Measurements from ENCODE around the gene EXTL1. TPM values are rescaled to one million over a fixed set of nuclear protein-coding genes. Genes with fewer than 3 reads are reported as not detected.

EXTL1 gene
- total and polyA plus RNA-seq, 2 of the 4 experiments (the other 2 are of a cell fraction): 0.90 to 5.2 TPM

DNA sequence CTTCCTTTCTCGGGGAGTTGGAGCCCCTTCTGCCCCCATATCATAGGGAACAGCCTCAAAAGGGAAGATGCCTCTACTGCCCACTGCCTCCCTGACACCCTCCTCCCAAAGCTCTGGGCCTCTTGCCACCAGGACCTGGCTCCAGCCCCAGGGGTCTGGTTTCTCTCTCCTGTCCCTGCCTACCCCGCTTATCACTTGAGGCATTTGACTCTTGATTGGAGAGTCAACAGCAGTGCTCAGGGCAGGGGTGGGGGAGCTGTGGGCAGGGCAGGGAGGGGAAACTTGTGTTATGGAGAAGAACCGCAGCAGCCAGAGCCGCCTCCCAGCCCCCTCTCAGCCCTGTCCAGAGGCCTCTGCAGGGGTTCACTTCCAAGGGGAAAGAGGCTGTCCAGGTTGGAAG, 45.3 kb downstream of the EXTL1 start:
- Histone ChIP-seq H4K5ac (ENCODE audit: low read depth, low read length) (no peak overlapping the region), H2BK15ac (ENCODE audit: low read depth, low read length) (no peak overlapping the region), H3K27ac (ENCODE audit: insufficient read depth, low read length) (no peak overlapping the region), H4K91ac (ENCODE audit: insufficient read depth, low read depth, low read length) (no peak overlapping the region), H3K4me2 (ENCODE audit: low read depth, low read length) (no peak overlapping the region), H3K27me3 (ENCODE audit: control insufficient read depth, insufficient read depth, low read length) (peaks cover 67% of the 10 kb centered on the region), H2AK9ac (replicated peaks; ENCODE audit: low read depth, low read length, poor library complexity) (no peak overlapping the region), H3K14ac (replicated peaks; ENCODE audit: low read depth, low read length) (no peak overlapping the region), H2AFZ (replicated peaks; ENCODE audit: low read length, poor library complexity) (no peak overlapping the region), H4K20me1 (ENCODE audit: insufficient read depth, low read length) (no peaks in the 10 kb centered on the region), H4K8ac (ENCODE audit: low read depth in 2 of 2, low read length in 2 of 2) (no peak overlapping the region), H2BK120ac (ENCODE audit: low read depth, low read length) (no peak overlapping the region), H3K9ac (ENCODE audit: low read depth, low read length) (no peak overlapping the region), H2BK20ac (ENCODE audit: low read depth, low read length) (no peak overlapping the region), H3K4ac (ENCODE audit: low read depth, low read length) (no peak overlapping the region), H3K36me3 (ENCODE audit: control insufficient read depth, insufficient read depth, low read length) (no peaks in the 10 kb centered on the region), H3K79me1 (ENCODE audit: low read depth in 1 of 2, low read length in 2 of 2) (no peaks in the 10 kb centered on the region), H2AK5ac (ENCODE audit: low read depth, low read length) (no peak overlapping the region), H3K56ac (ENCODE audit: extremely low read depth, insufficient read depth, low read length) (no peak overlapping the region), H3K4me3 (ENCODE audit: insufficient read depth, low read depth, low read length) (no peak overlapping the region), H3K9me3 (ENCODE audit: control insufficient read depth, insufficient read depth, low read length) (no peaks in the 10 kb centered on the region), H3K9me1 (ENCODE audit: insufficient read depth, low read length) (no peaks in the 10 kb centered on the region), H3K23ac (ENCODE audit: low read depth, low read length) (no peak overlapping the region), H3K18ac (ENCODE audit: low read depth, low read length) (no peak overlapping the region), H2BK5ac (ENCODE audit: low read depth, low read length, poor library complexity, severe bottlenecking) (no peak overlapping the region), H3K4me1 (ENCODE audit: control insufficient read depth, insufficient read depth, low read length) (no peaks in the 10 kb centered on the region)
- intact Hi-C loops (cut with micrococcal nuclease) (no loop called here), in situ Hi-C loops (cut with MboI; ENCODE audit: low sequenced_read_pairs) (no loop called here), dilution Hi-C loops (cut with HindIII; ENCODE audit: low sequenced_read_pairs, unreplicated experiment) (no loop called here)
- no CpG with 5 or more reads among the region's 4 CpGs for WGBS, 2 experiments (ENCODE audit: extremely low coverage in 2 of 2, insufficient read length in 1 of 2)
- TF ChIP-seq RCOR1 (IDR thresholded peaks at IDR 0.05; ENCODE audit: insufficient replicate concordance, low read length): no peak
- no peak for TF ChIP-seq MAFK (IDR thresholded peaks at IDR 0.05; ENCODE audit: low read depth, low read length)
- TF ChIP-seq FOS (IDR thresholded peaks at IDR 0.05; ENCODE audit: low read depth, low read length): no peak
- TF ChIP-seq NFE2L2 (IDR thresholded peaks at IDR 0.05; ENCODE audit: low read depth, low read length): no peak
- TF ChIP-seq CHD1 (IDR thresholded peaks at IDR 0.05; ENCODE audit: low read depth, low read length): no peak
- TF ChIP-seq, protein P1, sequence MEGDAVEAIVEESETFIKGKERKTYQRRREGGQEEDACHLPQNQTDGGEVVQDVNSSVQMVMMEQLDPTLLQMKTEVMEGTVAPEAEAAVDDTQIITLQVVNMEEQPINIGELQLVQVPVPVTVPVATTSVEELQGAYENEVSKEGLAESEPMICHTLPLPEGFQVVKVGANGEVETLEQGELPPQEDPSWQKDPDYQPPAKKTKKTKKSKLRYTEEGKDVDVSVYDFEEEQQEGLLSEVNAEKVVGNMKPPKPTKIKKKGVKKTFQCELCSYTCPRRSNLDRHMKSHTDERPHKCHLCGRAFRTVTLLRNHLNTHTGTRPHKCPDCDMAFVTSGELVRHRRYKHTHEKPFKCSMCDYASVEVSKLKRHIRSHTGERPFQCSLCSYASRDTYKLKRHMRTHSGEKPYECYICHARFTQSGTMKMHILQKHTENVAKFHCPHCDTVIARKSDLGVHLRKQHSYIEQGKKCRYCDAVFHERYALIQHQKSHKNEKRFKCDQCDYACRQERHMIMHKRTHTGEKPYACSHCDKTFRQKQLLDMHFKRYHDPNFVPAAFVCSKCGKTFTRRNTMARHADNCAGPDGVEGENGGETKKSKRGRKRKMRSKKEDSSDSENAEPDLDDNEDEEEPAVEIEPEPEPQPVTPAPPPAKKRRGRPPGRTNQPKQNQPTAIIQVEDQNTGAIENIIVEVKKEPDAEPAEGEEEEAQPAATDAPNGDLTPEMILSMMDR (conservative IDR thresholded peaks at IDR 0.05; ENCODE audit: low read depth, low read length): no peak
- no peak for TF ChIP-seq SMC3 (IDR thresholded peaks at IDR 0.05; ENCODE audit: low read depth, low read length)
- no peak for TF ChIP-seq BHLHE40 (IDR thresholded peaks at IDR 0.05; ENCODE audit: low read depth, low read length)
- no peak for TF ChIP-seq CEBPB (IDR thresholded peaks at IDR 0.05; ENCODE audit: low read depth, low read length)
- TF ChIP-seq MXI1 (IDR thresholded peaks at IDR 0.05; ENCODE audit: borderline replicate concordance, low read depth, low read length): no peak
- TF ChIP-seq RFX5 (IDR thresholded peaks at IDR 0.05; ENCODE audit: low read depth, low read length): no peak
- no peak for TF ChIP-seq RAD21 (IDR thresholded peaks at IDR 0.05; ENCODE audit: low read length)
- TF ChIP-seq, protein P2, sequence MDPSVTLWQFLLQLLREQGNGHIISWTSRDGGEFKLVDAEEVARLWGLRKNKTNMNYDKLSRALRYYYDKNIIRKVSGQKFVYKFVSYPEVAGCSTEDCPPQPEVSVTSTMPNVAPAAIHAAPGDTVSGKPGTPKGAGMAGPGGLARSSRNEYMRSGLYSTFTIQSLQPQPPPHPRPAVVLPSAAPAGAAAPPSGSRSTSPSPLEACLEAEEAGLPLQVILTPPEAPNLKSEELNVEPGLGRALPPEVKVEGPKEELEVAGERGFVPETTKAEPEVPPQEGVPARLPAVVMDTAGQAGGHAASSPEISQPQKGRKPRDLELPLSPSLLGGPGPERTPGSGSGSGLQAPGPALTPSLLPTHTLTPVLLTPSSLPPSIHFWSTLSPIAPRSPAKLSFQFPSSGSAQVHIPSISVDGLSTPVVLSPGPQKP (IDR thresholded peaks at IDR 0.05; ENCODE audit: borderline replicate concordance, low read depth, low read length): no peak
- no peak for DNase-seq
- POLR2A ChIA-PET (ENCODE audit: unreplicated experiment): no interaction called here
- BruUV-seq (replicated peaks): no TSS peak
- ATAC-seq (ENCODE audit: low read depth): no peak
- CTCF ChIA-PET: no interaction called here

Data from IMR-90 (cell line).